22Rv1 (cell line): Measurements from ENCODE around the gene MRPL45.

Source experiments
- ZFX ChIP-seq: fragments of 450-650 bp; IDR thresholded peaks from 2 replicates; pipeline ENCODE4 v1.6.1; 2017; ENCODE audit warnings: antibody characterized with exemption, borderline replicate concordance
- TF ChIP-seq, protein P1 (sequence below): fragments of 450-650 bp; IDR thresholded peaks from 2 replicates; pipeline ENCODE4 v1.5.1; 2017; ENCODE audit warnings: mild to moderate bottlenecking

DNA sequence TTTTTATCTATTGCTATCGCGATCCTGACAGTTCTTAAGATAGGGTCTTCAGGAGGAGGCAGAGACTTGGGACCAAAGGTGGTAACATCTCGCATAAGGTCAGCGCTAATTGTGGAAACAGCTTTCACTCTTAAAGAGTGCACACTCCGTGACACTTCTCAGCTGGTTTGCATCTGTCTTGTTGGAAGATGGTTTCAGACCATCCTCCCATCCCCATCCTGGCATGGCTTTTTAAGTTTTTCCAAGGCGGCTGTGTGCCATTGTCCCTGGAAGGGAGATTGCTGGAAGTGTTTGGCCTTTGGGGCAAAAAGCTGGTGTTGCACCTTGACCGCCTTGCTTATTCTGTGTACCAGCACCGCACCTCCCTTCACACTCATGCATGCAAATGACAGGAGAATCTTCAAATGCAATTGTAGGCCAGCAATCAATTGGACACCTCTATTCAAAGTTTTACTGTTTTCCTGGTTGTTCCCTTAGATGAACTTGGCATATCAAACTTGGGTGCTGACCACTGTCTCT lies 56.2 kb downstream of the MRPL45 start:
- TF ChIP-seq, protein P1, sequence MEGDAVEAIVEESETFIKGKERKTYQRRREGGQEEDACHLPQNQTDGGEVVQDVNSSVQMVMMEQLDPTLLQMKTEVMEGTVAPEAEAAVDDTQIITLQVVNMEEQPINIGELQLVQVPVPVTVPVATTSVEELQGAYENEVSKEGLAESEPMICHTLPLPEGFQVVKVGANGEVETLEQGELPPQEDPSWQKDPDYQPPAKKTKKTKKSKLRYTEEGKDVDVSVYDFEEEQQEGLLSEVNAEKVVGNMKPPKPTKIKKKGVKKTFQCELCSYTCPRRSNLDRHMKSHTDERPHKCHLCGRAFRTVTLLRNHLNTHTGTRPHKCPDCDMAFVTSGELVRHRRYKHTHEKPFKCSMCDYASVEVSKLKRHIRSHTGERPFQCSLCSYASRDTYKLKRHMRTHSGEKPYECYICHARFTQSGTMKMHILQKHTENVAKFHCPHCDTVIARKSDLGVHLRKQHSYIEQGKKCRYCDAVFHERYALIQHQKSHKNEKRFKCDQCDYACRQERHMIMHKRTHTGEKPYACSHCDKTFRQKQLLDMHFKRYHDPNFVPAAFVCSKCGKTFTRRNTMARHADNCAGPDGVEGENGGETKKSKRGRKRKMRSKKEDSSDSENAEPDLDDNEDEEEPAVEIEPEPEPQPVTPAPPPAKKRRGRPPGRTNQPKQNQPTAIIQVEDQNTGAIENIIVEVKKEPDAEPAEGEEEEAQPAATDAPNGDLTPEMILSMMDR, result no peak
- TF ChIP-seq ZFX, result no peak
